Endodermal cell (in vitro differentiated cells): ENCODE measurements around the gene MPC1L. TPM values are rescaled to one million over a fixed set of nuclear protein-coding genes. Genes with fewer than 3 reads are reported as not detected.

Experiments used
- DNase-seq: peaks from one replicate; pipeline ENCODE4 v3.0.0-alpha.2; 2017
- H3K27ac ChIP-seq: 2 replicates; pipeline ENCODE4 v1.5.1; 2013; ENCODE audit warnings: mild to moderate bottlenecking, low read depth, low read length, moderate library complexity
- H3K27me3 ChIP-seq: 2 replicates; pipeline ENCODE4 v1.6.1; 2013; ENCODE audit warnings: mild to moderate bottlenecking, low read length, moderate library complexity; ENCODE audit not compliant: insufficient read depth, control insufficient read depth, poor library complexity, severe bottlenecking
- H3K36me3 ChIP-seq: 2 replicates; pipeline ENCODE4 v1.7.0; 2013; ENCODE audit warnings: mild to moderate bottlenecking, low read length, moderate library complexity; ENCODE audit not compliant: control insufficient read depth, insufficient read depth
- H3K4me1 ChIP-seq: one replicate; pipeline ENCODE4 v1.7.0; 2013; ENCODE audit warnings: low read length; ENCODE audit not compliant: control insufficient read depth, insufficient read depth
- H3K4me3 ChIP-seq: 2 replicates; pipeline ENCODE4 v1.5.1; 2013; ENCODE audit warnings: mild to moderate bottlenecking, low read length, moderate library complexity
- H3K9ac ChIP-seq: 2 replicates; pipeline ENCODE4 v1.6.1; 2013; ENCODE audit warnings: mild to moderate bottlenecking, low read length, moderate library complexity; ENCODE audit not compliant: poor library complexity, severe bottlenecking; ENCODE audit errors: extremely low read depth
- H3K9me3 ChIP-seq: 2 replicates; pipeline ENCODE4 v1.6.1; 2013; ENCODE audit warnings: mild to moderate bottlenecking, low read length, moderate library complexity; ENCODE audit not compliant: control insufficient read depth
- H3K27ac Mint-ChIP-seq: 2 replicates; pipeline ENCODE4 v1.8.0; 2020; ENCODE audit warnings: mixed read lengths
- H3K27me3 Mint-ChIP-seq: 2 replicates; pipeline ENCODE4 v1.8.0; 2021; ENCODE audit warnings: mild to moderate bottlenecking, mixed read lengths; ENCODE audit not compliant: insufficient read depth
- H3K36me3 Mint-ChIP-seq: 2 replicates; pipeline ENCODE4 v1.8.0; 2020; ENCODE audit warnings: low read depth, mixed read lengths
- H3K4me1 Mint-ChIP-seq: 2 replicates; pipeline ENCODE4 v1.8.0; 2020; ENCODE audit warnings: mixed read lengths
- H3K4me3 Mint-ChIP-seq: 2 replicates; pipeline ENCODE4 v1.8.0; 2020; ENCODE audit warnings: mild to moderate bottlenecking, moderate library complexity, mixed read lengths
- H3K9me3 Mint-ChIP-seq: 2 replicates; pipeline ENCODE4 v1.8.0; 2020; ENCODE audit warnings: mild to moderate bottlenecking, mixed read lengths
- CTCF ChIP-seq: fragments of 200-600 bp; sonication (generic); conservative IDR thresholded peaks from 2 replicates; pipeline ENCODE4 v1.5.0; 2021; ENCODE audit warnings: antibody characterized with exemption, mild to moderate bottlenecking
- WGBS, 2 experiments: methylation state at CpG; one replicate each; pipeline versions ENCODE4 v1.1.5 to v1.1.7; 2013; ENCODE audit warnings: missing lambda C conversion rate in 2 of 2, mixed read lengths in 1 of 2; ENCODE audit not compliant: insufficient coverage in 1 of 2, insufficient read length in 1 of 2; 5-methylcytosine and 5-hydroxymethylcytosine counted together
- total RNA-seq, 2 donors: library from RNA; stranded (reverse); fragmentation: NEBNext Ultra II Directional in 1 of 2; extraction: Animal tissue kit (Norgen Biotek cat#: 25700) in 1 of 2; gene quantifications; 2 replicates in 1 of 2; 3 replicates in 1 of 2; pipeline ENCODE4 v1.2.1, GENCODE V29; 2021

MPC1L gene
- total RNA-seq, 2 donors from 2014 or later: not detected

- Mint-ChIP-seq H3K27me3 (no peaks in the 10 kb centered on the region), H3K4me1 (no peaks in the 10 kb centered on the region), H3K9me3 (no peaks in the 10 kb centered on the region), H3K4me3 (no peak overlapping the region), H3K27ac (no peak overlapping the region), H3K36me3 (peaks cover 18% of the 10 kb centered on the region)
- no peak for TF ChIP-seq CTCF
- WGBS, 2 experiments: no CpG with 5 or more reads among the region's 1 CpG
- no peak overlapping the region for H3K4me3 ChIP-seq
- DNase-seq: no peak
- no peak overlapping the region for H3K9ac ChIP-seq
- no peak overlapping the region for H3K27ac ChIP-seq
- H3K4me1 ChIP-seq: no peaks in the 10 kb centered on the region
- H3K9me3 ChIP-seq: no peaks in the 10 kb centered on the region
- no peaks in the 10 kb centered on the region for H3K27me3 ChIP-seq
- peaks cover 33% of the 10 kb centered on the region for H3K36me3 ChIP-seq
These were observed 29.4 kb downstream of the MPC1L start for GRCh38 chrX:40652664-40653063.

GRCh38 chrX:40653535-40653934 lies 30.3 kb downstream of the MPC1L start:
- Mint-ChIP-seq H3K9me3 (no peaks in the 10 kb centered on the region), H3K27ac (no peak overlapping the region), H3K4me1 (no peaks in the 10 kb centered on the region), H3K4me3 (no peak overlapping the region), H3K36me3 (peaks cover 18% of the 10 kb centered on the region), H3K27me3 (no peaks in the 10 kb centered on the region)
- no peak overlapping the region for H3K9ac ChIP-seq
- no peaks in the 10 kb centered on the region for H3K4me1 ChIP-seq
- DNase-seq: no peak
- 94% methylated on average over 2 of the region's 2 CpGs; no CpG with 5 or more reads in 1 of the 2 experiments for WGBS, 2 experiments
- no peak overlapping the region for H3K4me3 ChIP-seq
- no peak for TF ChIP-seq CTCF
- H3K9me3 ChIP-seq: no peaks in the 10 kb centered on the region
- no peak overlapping the region for H3K27ac ChIP-seq
- H3K27me3 ChIP-seq: no peaks in the 10 kb centered on the region
- peaks cover 33% of the 10 kb centered on the region for H3K36me3 ChIP-seq

- no peaks in the 10 kb centered on the region for H3K27me3 ChIP-seq
- H3K9me3 Mint-ChIP-seq: peaks cover 12% of the 10 kb centered on the region
- no peak overlapping the region for H3K4me3 Mint-ChIP-seq
- no peaks in the 10 kb centered on the region for H3K9me3 ChIP-seq
- H3K36me3 ChIP-seq: peaks cover 33% of the 10 kb centered on the region
- no peak for DNase-seq
- peaks cover 39% of the 10 kb centered on the region for H3K36me3 Mint-ChIP-seq
- H3K27me3 Mint-ChIP-seq: no peaks in the 10 kb centered on the region
- no peak for TF ChIP-seq CTCF
- H3K4me3 ChIP-seq: no peak overlapping the region
- 87% methylated on average over 5 of the region's 5 CpGs; no CpG with 5 or more reads in 1 of the 2 experiments for WGBS, 2 experiments
- no peak overlapping the region for H3K27ac ChIP-seq
- H3K4me1 Mint-ChIP-seq: peaks cover 2% of the 10 kb centered on the region
- H3K9ac ChIP-seq: no peak overlapping the region
- H3K27ac Mint-ChIP-seq: no peak overlapping the region
- H3K4me1 ChIP-seq: no peaks in the 10 kb centered on the region
These were observed 37.2 kb downstream of the MPC1L start for GRCh38 chrX:40660381-40660780.
